GM23248 (cell line): ENCODE results near the gene ABHD1. TPM values are rescaled to one million over a fixed set of nuclear protein-coding genes. Genes with fewer than 3 reads are reported as not detected.

ENCODE experiments used
- DNase-seq: peaks from one replicate; pipeline ENCODE4 v3.0.0-alpha.2; 2015
- H2AFZ ChIP-seq: fragments of 200-600 bp; sonication (generic); 2 replicates; pipeline ENCODE4 v1.6.1; 2016; ENCODE audit warnings: antibody characterized with exemption
- H3F3A ChIP-seq: fragments of 200-600 bp; sonication (generic); 2 replicates; pipeline ENCODE4 v1.6.1; 2016; ENCODE audit warnings: mild to moderate bottlenecking, antibody characterized with exemption, mixed run types; ENCODE audit not compliant: insufficient read depth
- H3K27ac ChIP-seq: fragments of 200-600 bp; sonication (generic); 2 replicates; pipeline ENCODE4 v1.5.1; 2016; ENCODE audit warnings: mild to moderate bottlenecking
- H3K27me3 ChIP-seq: fragments of 200-600 bp; sonication (generic); replicated peaks from 2 replicates; pipeline ENCODE4 v1.6.1; 2016; ENCODE audit warnings: mild to moderate bottlenecking; ENCODE audit not compliant: insufficient read depth
- H3K36me3 ChIP-seq: fragments of 200-600 bp; sonication (generic); 2 replicates; pipeline ENCODE4 v1.6.1; 2016; ENCODE audit warnings: low read depth, mild to moderate bottlenecking
- H3K4me1 ChIP-seq: fragments of 200-600 bp; sonication (generic); 2 replicates; pipeline ENCODE4 v1.6.1; 2016; ENCODE audit warnings: mild to moderate bottlenecking; ENCODE audit not compliant: insufficient read depth
- H3K4me2 ChIP-seq: fragments of 200-600 bp; sonication (generic); one replicate; pipeline ENCODE4 v1.6.1; 2016; ENCODE audit warnings: mild to moderate bottlenecking; ENCODE audit not compliant: unreplicated experiment
- H3K4me3 ChIP-seq: fragments of 200-600 bp; sonication (generic); 2 replicates; pipeline ENCODE4 v1.5.1; 2016; ENCODE audit warnings: mild to moderate bottlenecking
- H3K79me2 ChIP-seq: fragments of 200-600 bp; sonication (generic); 2 replicates; pipeline ENCODE4 v1.6.1; 2016; ENCODE audit warnings: mild to moderate bottlenecking; ENCODE audit not compliant: insufficient read depth
- H3K9ac ChIP-seq: fragments of 200-600 bp; sonication (generic); 2 replicates; pipeline ENCODE4 v1.6.1; 2016; ENCODE audit warnings: mild to moderate bottlenecking
- H3K9me2 ChIP-seq: fragments of 200-600 bp; sonication (generic); 2 replicates; pipeline ENCODE4 v1.6.1; 2016; ENCODE audit warnings: mixed run types, mild to moderate bottlenecking, moderate library complexity; ENCODE audit not compliant: insufficient read depth
- H3K9me3 ChIP-seq: fragments of 200-600 bp; sonication (generic); one replicate; pipeline ENCODE4 v1.6.1; 2017; ENCODE audit warnings: low read depth
- H4K20me1 ChIP-seq: fragments of 200-600 bp; sonication (generic); 2 replicates; pipeline ENCODE4 v1.6.0; 2016; ENCODE audit not compliant: insufficient read depth
- EZH2 ChIP-seq: fragments of 200-600 bp; sonication (generic); IDR thresholded peaks from 2 replicates; pipeline ENCODE4 v1.6.1; 2018; ENCODE audit warnings: antibody characterized with exemption, mild to moderate bottlenecking; ENCODE audit not compliant: insufficient read depth, poor library complexity, severe bottlenecking
- EZH2phosphoT487 ChIP-seq: fragments of 200-600 bp; sonication (generic); IDR thresholded peaks from 2 replicates; pipeline ENCODE4 v1.6.1; 2018; ENCODE audit warnings: antibody characterized with exemption, moderate library complexity, mild to moderate bottlenecking, low read depth; ENCODE audit not compliant: insufficient read depth
- WGBS, 2 experiments: methylation state at CpG; one replicate each; pipeline ENCODE4 v1.1.6; 2015 to 2017; ENCODE audit warnings: low lambda C conversion rate in 2 of 2, low coverage in 1 of 2; ENCODE audit errors: missing lambda C conversion rate in 2 of 2; 5-methylcytosine and 5-hydroxymethylcytosine counted together
- in situ Hi-C: fragments of 300-500 bp; cut with MboI; formaldehyde crosslinking; loops from 2 replicates; pipeline ENCODE4 v1.15.0; 2020
- polyA plus RNA-seq: library from polyadenylated mRNA; unstranded; fragments of >200 nt; fragmentation: Nextera tagmentation; extraction: Ambion mirVana; gene quantifications from 2 replicates; pipeline ENCODE4 v1.2.1, GENCODE V29; 2016
- total RNA-seq: library from RNA; depleted of rRNA; stranded (reverse); fragments of >200 nt; shearing (Covaris generic); gene quantifications from 2 replicates; pipeline ENCODE4 v1.2.3, GENCODE V29; 2014

Gene ABHD1
- total and polyA plus RNA-seq, 2 experiments from 2014 or later, result not detected

DNA sequence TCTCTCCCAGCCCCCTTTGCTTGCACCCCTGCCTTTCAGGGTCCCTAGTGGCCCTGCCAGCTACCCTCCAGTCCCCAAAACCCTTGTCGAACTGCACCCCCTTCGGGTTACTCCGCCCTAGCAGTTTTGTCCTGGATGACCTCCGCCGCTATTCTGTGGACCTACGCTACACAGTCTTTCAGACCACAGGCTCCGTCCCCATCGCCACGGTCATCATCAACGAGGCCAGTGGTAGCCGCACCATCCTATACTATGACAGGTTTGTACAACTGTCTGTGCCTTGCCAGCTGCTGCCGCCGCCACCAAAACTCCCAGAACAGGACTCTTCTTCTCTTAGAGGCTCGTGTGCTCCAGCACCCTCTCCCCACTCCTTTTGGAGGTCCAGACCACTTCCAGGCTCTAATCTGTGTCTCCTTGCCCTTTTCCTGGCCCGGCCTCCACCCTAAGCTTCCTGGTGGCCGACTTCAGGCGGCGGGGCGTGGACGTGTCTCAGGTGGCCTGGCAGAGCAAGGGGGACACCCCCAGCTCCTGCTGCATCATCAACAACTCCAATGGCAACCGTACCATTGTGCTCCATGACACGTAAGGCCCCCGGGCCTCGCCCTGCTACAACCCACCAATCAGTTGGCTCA lies 29.1 kb upstream of the ABHD1 start:
- no peaks in the 10 kb centered on the region for H3K9me3 ChIP-seq
- no peaks in the 10 kb centered on the region for H3K36me3 ChIP-seq
- H4K20me1 ChIP-seq, result no peaks in the 10 kb centered on the region
- 84 to 86% methylated on average over 24 of the region's 24 CpGs for WGBS, 2 experiments
- no peaks in the 10 kb centered on the region for H3F3A ChIP-seq
- TF ChIP-seq EZH2phosphoT487 (no peak), EZH2 (no peak)
- H3K9me2 ChIP-seq, result no peaks in the 10 kb centered on the region
- no peak overlapping the region for H3K27ac ChIP-seq
- DNase-seq, result no peak
- no peak overlapping the region for H3K4me3 ChIP-seq
- H2AFZ ChIP-seq, result no peak overlapping the region
- no peaks in the 10 kb centered on the region for H3K27me3 ChIP-seq
- no peaks in the 10 kb centered on the region for H3K79me2 ChIP-seq
- H3K9ac ChIP-seq, result no peak overlapping the region
- H3K4me2 ChIP-seq, result no peak overlapping the region
- H3K4me1 ChIP-seq, result no peaks in the 10 kb centered on the region
- in situ Hi-C loops, result no loop called here

GRCh38 chr2:27095427-27095744 lies 28.2 kb upstream of the ABHD1 start:
- in situ Hi-C loops, result no loop called here
- H3K9me3 ChIP-seq, result no peaks in the 10 kb centered on the region
- H3K9me2 ChIP-seq, result no peaks in the 10 kb centered on the region
- H3K27me3 ChIP-seq, result no peaks in the 10 kb centered on the region
- no peak for DNase-seq
- no peak overlapping the region for H3K27ac ChIP-seq
- H3K79me2 ChIP-seq, result no peaks in the 10 kb centered on the region
- H2AFZ ChIP-seq, result peak overlapping the region; percentile 87; the same call in 1 of the 2 replicates
- TF ChIP-seq EZH2phosphoT487, result no peak
- no peak for TF ChIP-seq EZH2
- WGBS, 2 experiments, result 89 to 94% methylated on average over 2 of the region's 2 CpGs
- H3F3A ChIP-seq, result no peaks in the 10 kb centered on the region
- H3K4me2 ChIP-seq, result no peak overlapping the region
- no peaks in the 10 kb centered on the region for H3K36me3 ChIP-seq
- H3K4me3 ChIP-seq, result no peak overlapping the region
- no peaks in the 10 kb centered on the region for H3K4me1 ChIP-seq
- no peaks in the 10 kb centered on the region for H4K20me1 ChIP-seq
- H3K9ac ChIP-seq, result no peak overlapping the region

DNA sequence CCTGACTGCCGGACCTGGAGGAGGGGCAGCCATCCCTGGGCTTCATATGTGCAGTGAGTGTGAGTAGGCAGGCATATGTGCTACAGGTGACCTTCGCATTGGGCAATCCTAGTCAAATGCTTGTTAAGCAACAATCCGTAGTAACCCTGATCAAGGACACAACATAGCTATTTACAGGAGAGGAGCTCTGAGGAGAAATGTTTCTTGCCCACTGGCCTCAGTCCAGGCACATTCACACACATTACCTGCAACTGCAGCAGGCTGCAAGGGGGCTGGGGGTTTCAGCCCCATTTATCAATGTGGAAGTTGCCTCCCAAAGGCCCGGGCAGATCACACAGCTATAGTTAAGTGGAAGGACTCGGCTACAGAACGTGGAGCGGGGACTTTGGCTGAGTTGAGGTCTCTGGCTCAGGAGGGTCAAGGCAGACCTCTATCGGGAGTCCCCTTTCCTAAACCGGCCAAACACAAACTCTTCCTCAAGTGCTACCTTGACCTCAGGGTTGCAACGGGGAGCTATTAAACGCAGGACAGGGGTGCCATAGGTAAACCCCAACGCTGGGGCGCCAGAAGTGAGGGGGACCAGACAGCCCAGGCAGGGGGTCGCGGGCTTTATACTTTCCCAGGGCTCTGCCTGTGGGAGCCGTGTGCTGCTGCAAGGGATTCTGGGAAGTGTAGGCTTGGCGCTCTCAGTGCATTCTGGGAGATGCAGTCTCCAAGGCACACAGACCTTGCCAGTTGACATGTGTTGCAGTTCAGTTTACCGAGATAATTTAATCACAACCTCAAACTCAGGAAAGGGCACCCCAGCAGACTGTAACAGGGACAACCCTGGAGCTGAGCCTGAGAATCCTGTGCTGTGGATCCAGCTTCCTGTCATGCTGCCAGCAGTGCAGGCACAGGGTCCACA lies 27.6 kb upstream of the ABHD1 start:
- WGBS, 2 experiments, result 24 to 25% methylated on average over 18 of the region's 18 CpGs
- H2AFZ ChIP-seq, result peak overlapping the region; percentile 87
- H4K20me1 ChIP-seq, result no peaks in the 10 kb centered on the region
- DNase-seq, result peak; percentile 80
- H3K36me3 ChIP-seq, result no peaks in the 10 kb centered on the region
- H3K9me3 ChIP-seq, result no peaks in the 10 kb centered on the region
- H3K4me2 ChIP-seq, result peak overlapping the region; percentile 67
- H3K27ac ChIP-seq, result no peak overlapping the region
- no peaks in the 10 kb centered on the region for H3K4me1 ChIP-seq
- no peaks in the 10 kb centered on the region for H3K27me3 ChIP-seq
- in situ Hi-C loops, result no loop called here
- H3K9ac ChIP-seq, result no peak overlapping the region
- TF ChIP-seq EZH2, result no peak
- no peak for TF ChIP-seq EZH2phosphoT487
- no peaks in the 10 kb centered on the region for H3K9me2 ChIP-seq
- H3K4me3 ChIP-seq, result peak overlapping the region; percentile 45
- no peaks in the 10 kb centered on the region for H3F3A ChIP-seq
- no peaks in the 10 kb centered on the region for H3K79me2 ChIP-seq

DNA sequence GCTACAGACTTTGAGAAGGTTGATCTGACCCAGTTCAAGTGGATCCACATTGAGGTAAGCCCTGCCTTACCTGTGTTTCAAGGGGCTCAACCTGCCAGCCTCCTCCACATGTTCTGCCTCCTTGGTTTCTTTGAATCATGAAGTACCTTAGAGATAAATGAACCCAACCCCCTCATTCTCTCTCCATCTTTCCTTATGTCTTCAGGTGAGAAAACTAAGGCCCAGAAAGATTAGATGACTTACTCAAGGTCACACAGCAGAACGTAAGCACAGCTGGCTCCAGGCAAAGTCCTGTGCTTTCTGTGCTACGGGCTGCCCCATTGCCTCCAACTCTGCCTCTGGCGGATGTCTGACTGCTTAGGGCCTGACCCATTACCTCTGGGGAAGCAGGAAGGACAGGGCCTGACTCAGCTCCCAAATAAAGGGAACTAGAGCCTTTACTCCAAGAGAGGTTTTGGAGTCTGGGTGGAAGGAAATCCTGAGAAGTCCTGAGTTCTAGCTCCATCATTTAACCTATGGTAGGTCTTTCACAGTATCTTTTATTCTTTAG lies 26.8 kb upstream of the ABHD1 start:
- 67 to 71% methylated on average over 3 of the region's 3 CpGs for WGBS, 2 experiments
- Histone ChIP-seq H3K4me3 (no peak overlapping the region), H2AFZ (no peak overlapping the region), H3K9ac (no peak overlapping the region), H3K36me3 (no peaks in the 10 kb centered on the region), H4K20me1 (no peaks in the 10 kb centered on the region), H3K9me3 (no peaks in the 10 kb centered on the region), H3K4me1 (no peaks in the 10 kb centered on the region), H3K9me2 (no peaks in the 10 kb centered on the region), H3F3A (no peaks in the 10 kb centered on the region), H3K27ac (no peak overlapping the region), H3K79me2 (no peaks in the 10 kb centered on the region), H3K4me2 (no peak overlapping the region), H3K27me3 (no peaks in the 10 kb centered on the region)
- TF ChIP-seq EZH2, result no peak
- TF ChIP-seq EZH2phosphoT487, result no peak
- in situ Hi-C loops, result no loop called here
- no peak for DNase-seq
